Vagina (tissue), 2 donors: ENCODE measurements around the gene OLFM1.

ENCODE experiments used
- POLR2A ChIP-seq, 2 donors: fragments of 450-650 bp; IDR thresholded peaks; one replicate each; pipeline ENCODE4 v1.6.1; 2017; ENCODE audit warnings: antibody characterized with exemption in 2 of 2, mild to moderate bottlenecking in 2 of 2, moderate library complexity in 2 of 2
- TF ChIP-seq, protein P1 (sequence below), 3 experiments: fragments of 450-650 bp in 2 of 3; fragments of 200-600 bp in 1 of 3; sonication (generic) in 1 of 3; IDR thresholded peaks; one replicate each; pipeline ENCODE4 v1.5.1; 2017 to 2019; ENCODE audit warnings: antibody characterized with exemption in 3 of 3, mild to moderate bottlenecking in 2 of 3, moderate library complexity in 2 of 3

DNA sequence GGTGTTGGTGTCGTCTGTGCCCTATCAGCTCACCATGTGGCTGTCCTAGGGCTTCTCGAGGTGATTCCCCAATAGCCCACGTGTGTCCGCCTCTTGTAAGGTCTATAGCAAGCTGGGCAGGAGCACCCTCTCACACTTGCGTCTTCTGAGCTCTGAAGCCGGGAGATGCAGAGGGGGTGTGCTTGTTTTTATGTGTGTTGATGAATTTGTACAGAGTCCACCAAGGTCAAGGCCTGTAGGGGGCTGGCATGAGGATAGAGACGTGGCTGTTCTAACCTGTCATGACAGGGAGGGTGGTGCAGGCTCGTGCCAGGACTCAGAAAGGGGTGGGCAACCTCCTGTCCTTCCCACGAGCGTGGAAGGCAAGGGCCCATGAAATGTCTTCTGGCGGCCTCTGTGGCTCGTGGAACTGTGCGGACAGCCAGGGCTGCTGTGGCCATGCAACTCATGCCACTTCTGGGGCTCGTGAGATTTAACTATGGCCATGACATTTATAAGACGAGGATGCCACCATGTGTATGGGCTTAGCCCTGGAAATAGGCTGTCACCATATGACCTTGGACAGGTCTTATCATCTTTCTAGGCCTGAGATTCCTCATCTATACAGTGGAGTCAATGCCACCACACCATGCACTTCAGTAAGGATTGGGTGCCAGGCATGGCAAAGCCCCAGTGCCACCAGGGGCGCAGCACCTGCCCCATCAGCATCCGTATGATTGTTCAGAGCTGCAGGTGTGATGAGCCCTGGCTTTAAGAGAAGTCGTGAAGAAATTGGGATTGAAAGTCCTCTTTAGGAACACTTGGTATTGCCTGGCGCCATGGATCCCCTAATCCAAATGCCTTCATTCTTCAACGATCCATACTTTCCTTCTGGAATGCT lies 2.3 kb upstream of the OLFM1 start:
- TF ChIP-seq, protein P1, sequence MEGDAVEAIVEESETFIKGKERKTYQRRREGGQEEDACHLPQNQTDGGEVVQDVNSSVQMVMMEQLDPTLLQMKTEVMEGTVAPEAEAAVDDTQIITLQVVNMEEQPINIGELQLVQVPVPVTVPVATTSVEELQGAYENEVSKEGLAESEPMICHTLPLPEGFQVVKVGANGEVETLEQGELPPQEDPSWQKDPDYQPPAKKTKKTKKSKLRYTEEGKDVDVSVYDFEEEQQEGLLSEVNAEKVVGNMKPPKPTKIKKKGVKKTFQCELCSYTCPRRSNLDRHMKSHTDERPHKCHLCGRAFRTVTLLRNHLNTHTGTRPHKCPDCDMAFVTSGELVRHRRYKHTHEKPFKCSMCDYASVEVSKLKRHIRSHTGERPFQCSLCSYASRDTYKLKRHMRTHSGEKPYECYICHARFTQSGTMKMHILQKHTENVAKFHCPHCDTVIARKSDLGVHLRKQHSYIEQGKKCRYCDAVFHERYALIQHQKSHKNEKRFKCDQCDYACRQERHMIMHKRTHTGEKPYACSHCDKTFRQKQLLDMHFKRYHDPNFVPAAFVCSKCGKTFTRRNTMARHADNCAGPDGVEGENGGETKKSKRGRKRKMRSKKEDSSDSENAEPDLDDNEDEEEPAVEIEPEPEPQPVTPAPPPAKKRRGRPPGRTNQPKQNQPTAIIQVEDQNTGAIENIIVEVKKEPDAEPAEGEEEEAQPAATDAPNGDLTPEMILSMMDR (IDR thresholded peaks at IDR 0.05) = no peak
- no peak for TF ChIP-seq POLR2A (IDR thresholded peaks at IDR 0.05)
